ENCODE measurements around the gene SUSD6. TPM values are rescaled to one million over a fixed set of nuclear protein-coding genes. Genes with fewer than 3 reads are reported as not detected.

Gene SUSD6
- total and polyA plus RNA-seq, 4 donors, result 6.8 to 10.8 (median 7.6) TPM

- Histone ChIP-seq H3K4me3 (ENCODE audit: low read depth in 1 of 3, low read length in 3 of 3) (no peak overlapping the region), H3K27ac (ENCODE audit: low read depth in 1 of 2, low read length in 2 of 2) (peak overlapping the region; percentile 69 to 73), H3K9me3 (ENCODE audit: control insufficient read depth in 4 of 4, low read length in 3 of 4) (no peaks in the 10 kb centered on the region), H3K9ac (ENCODE audit: low read depth in 1 of 2, low read length in 2 of 2) (no peak overlapping the region), H3K27me3 (ENCODE audit: control insufficient read depth in 4 of 4, insufficient read depth in 4 of 4, low read length in 3 of 4) (no peaks in the 10 kb centered on the region), H3K36me3 (ENCODE audit: control insufficient read depth in 4 of 4, insufficient read depth in 3 of 4, low read depth in 1 of 4, low read length in 3 of 4) (no peaks in the 10 kb centered on the region), H3K4me1 (ENCODE audit: control insufficient read depth in 4 of 4, insufficient read depth in 4 of 4, low read length in 3 of 4) (peaks cover 6 to 33% (median 26%) of the 10 kb centered on the region in 4 donors)
- no peak for TF ChIP-seq RAD21 (IDR thresholded peaks at IDR 0.05)
- TF ChIP-seq MAX (IDR thresholded peaks at IDR 0.05), result no peak
- TF ChIP-seq ATF3 (IDR thresholded peaks at IDR 0.05), result no peak
- TF ChIP-seq GABPA (IDR thresholded peaks at IDR 0.05 in 1 of 2, conservative IDR thresholded peaks at IDR 0.05 in 1 of 2), result no peak
- TF ChIP-seq HNF4G (IDR thresholded peaks at IDR 0.05), result no peak
- TF ChIP-seq EGR1 (IDR thresholded peaks at IDR 0.05; ENCODE audit: low read depth in 2 of 2), result no peak
- TF ChIP-seq ZBTB33 (IDR thresholded peaks at IDR 0.05), result no peak
- TF ChIP-seq FOXA2 (IDR thresholded peaks at IDR 0.05), result no peak
- no peak for TF ChIP-seq SP1 (IDR thresholded peaks at IDR 0.05)
- TF ChIP-seq NR2F2 (IDR thresholded peaks at IDR 0.05), result no peak
- no peak for TF ChIP-seq JUND (IDR thresholded peaks at IDR 0.05)
- no peak for DNase-seq (ENCODE audit: low spot score)
Measured at GRCh38 chr14:69605738-69606137, 5.7 kb upstream of the SUSD6 start.

- Histone ChIP-seq H3K9ac (ENCODE audit: low read depth in 1 of 2, low read length in 2 of 2) (peak overlapping the region in 1 of 2 donors; percentile 11), H3K27ac (ENCODE audit: low read depth in 1 of 2, low read length in 2 of 2) (peak overlapping the region; percentile 69 to 73), H3K36me3 (ENCODE audit: control insufficient read depth in 4 of 4, insufficient read depth in 3 of 4, low read depth in 1 of 4, low read length in 3 of 4) (no peaks in the 10 kb centered on the region), H3K4me1 (ENCODE audit: control insufficient read depth in 4 of 4, insufficient read depth in 4 of 4, low read length in 3 of 4) (peaks cover 6 to 37% (median 30%) of the 10 kb centered on the region in 4 donors), H3K4me3 (ENCODE audit: low read depth in 1 of 3, low read length in 3 of 3) (no peak overlapping the region), H3K9me3 (ENCODE audit: control insufficient read depth in 4 of 4, low read length in 3 of 4) (no peaks in the 10 kb centered on the region), H3K27me3 (ENCODE audit: control insufficient read depth in 4 of 4, insufficient read depth in 4 of 4, low read length in 3 of 4) (no peaks in the 10 kb centered on the region)
- WGBS, result 32% methylated on average over 5 of the region's 5 CpGs
- DNase-seq (ENCODE audit: low spot score), result peak; percentile 59
- TF ChIP-seq REST (IDR thresholded peaks at IDR 0.05) (no peak), JUND (IDR thresholded peaks at IDR 0.05) (peak in 1 of 2 donors; percentile 65), RAD21 (IDR thresholded peaks at IDR 0.05) (peak; percentile 41 to 47), HNF4G (IDR thresholded peaks at IDR 0.05) (peak; percentile 34), MAX (IDR thresholded peaks at IDR 0.05) (no peak), EGR1 (IDR thresholded peaks at IDR 0.05; ENCODE audit: low read depth in 2 of 2) (no peak), NR2F2 (IDR thresholded peaks at IDR 0.05) (peak; percentile 76), SP1 (IDR thresholded peaks at IDR 0.05) (peak; percentile 52), RXRA (IDR thresholded peaks at IDR 0.05) (peak; percentile 72 to 83), FOXA1 (IDR thresholded peaks at IDR 0.05) (no peak), ZBTB33 (IDR thresholded peaks at IDR 0.05) (no peak), YY1 (IDR thresholded peaks at IDR 0.05) (peak; percentile 26), HNF4A (conservative IDR thresholded peaks at IDR 0.05) (peak; percentile 74 to 80), ATF3 (IDR thresholded peaks at IDR 0.05) (peak; percentile 91), GABPA (IDR thresholded peaks at IDR 0.05 in 1 of 2, conservative IDR thresholded peaks at IDR 0.05 in 1 of 2) (no peak), TAF1 (conservative IDR thresholded peaks at IDR 0.05) (no peak), FOXA2 (IDR thresholded peaks at IDR 0.05) (no peak), CTCF (IDR thresholded peaks at IDR 0.05; ENCODE audit: low read depth, low read length, missing input control) (no peak)
Measured at GRCh38 chr14:69606258-69607184, 4.9 kb upstream of the SUSD6 start.

Data from liver (tissue), 9 donors.